GM13976 (cell line): ENCODE results near the gene GLIPR2.

Experiments used
- DNase-seq: peaks from one replicate; pipeline ENCODE4 v3.0.0; 2012; ENCODE audit warnings: low spot score
- CTCF ChIP-seq: IDR thresholded peaks from 2 replicates; pipeline ENCODE4 v1.5.1; 2012; ENCODE audit warnings: borderline replicate concordance, mild to moderate bottlenecking; ENCODE audit not compliant: insufficient read depth; ENCODE audit errors: extremely low read depth, missing control alignments, control extremely low read depth
- in situ Hi-C: fragments of 300-500 bp; cut with MboI; formaldehyde crosslinking; loops from one replicate; pipeline ENCODE4 v1.12.0; 2022; ENCODE audit warnings: low sequenced_read_pairs, mixed read lengths, inconsistent platforms; ENCODE audit not compliant: unreplicated experiment

The GLIPR2 gene

GRCh38 chr9:36211510-36211909 lies 75.0 kb downstream of the GLIPR2 start:
- DNase-seq = no peak
- TF ChIP-seq CTCF = no peak
- in situ Hi-C loops = no loop called here

- DNase-seq = no peak
- in situ Hi-C loops = no loop called here
- no peak for TF ChIP-seq CTCF
These were observed 76.9 kb downstream of the GLIPR2 start for GRCh38 chr9:36213387-36213786.
